Stimulated activated CD4-positive, alpha-beta T cell treated with anti-CD3 and anti-CD28 coated beads, Interleukin-4, amount 100 ng/mL, for 48 hours (primary cell): ENCODE data around the gene SUSD3.

Source experiments
- DNase-seq, 2 donors: peaks; one replicate each; pipeline ENCODE4 v3.0.0-alpha.2; 2020; ENCODE audit warnings: low read depth in 2 of 2

Gene SUSD3

GRCh38 chr9:93030642-93031628, 27.6 kb upstream of the SUSD3 start:
- DNase-seq, result no peak

GRCh38 chr9:93031629-93032430, 26.7 kb upstream of the SUSD3 start:
- DNase-seq, result no peak

DNA sequence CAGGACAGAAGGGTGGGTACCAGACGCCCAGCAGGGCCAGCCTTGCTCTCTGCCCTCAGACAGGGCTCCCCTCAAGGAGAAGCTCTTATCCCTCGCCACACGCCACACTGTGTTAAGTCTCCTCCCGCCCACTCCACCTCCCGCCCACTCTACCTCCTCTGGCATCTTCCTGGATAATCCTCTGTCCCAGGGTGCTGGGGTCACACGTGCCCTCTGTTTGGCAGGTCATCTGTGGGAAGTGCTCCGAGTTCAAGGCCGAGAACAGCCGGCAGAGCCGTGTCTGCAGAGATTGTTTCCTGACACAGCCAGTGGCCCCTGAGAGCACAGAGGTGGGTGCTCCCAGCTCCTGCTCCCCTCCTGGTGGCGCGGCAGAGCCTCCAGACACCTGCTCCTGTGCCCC, 26.0 kb upstream of the SUSD3 start:
- no peak for DNase-seq

- DNase-seq, result no peak
Measured at GRCh38 chr9:93033531-93033930, 25.0 kb upstream of the SUSD3 start.

- DNase-seq, result no peak
Measured at GRCh38 chr9:93035106-93035660, 23.3 kb upstream of the SUSD3 start.

- no peak for DNase-seq
Measured at GRCh38 chr9:93035821-93036351, 22.6 kb upstream of the SUSD3 start.

- no peak for DNase-seq
Measured at GRCh38 chr9:93036887-93037475, 21.5 kb upstream of the SUSD3 start.

DNA sequence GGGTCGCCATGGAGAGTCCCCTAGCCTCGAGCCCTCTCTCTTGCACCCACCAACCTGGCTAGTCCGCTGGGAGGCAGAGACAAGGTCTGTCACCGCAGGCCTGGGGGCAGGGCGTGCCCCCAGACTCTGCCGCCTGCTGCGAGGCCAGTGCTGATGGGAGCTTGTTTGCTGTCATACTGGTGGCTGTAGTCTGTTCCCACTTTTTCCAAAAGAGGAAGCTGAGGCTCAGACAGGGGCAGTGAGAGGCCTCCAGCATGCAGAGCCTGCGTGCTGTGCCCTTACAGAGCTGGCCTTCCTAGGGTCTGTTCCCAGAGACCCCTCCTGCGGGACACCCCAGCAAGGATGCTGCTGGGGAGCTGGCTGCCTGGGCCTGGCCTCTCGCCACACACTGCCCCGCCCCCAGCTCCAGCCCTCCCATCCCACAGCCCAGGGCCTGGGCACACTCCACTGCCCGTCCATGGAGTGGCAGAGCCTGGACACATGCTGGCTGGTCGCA, 21.0 kb upstream of the SUSD3 start:
- DNase-seq, result no peak

DNA sequence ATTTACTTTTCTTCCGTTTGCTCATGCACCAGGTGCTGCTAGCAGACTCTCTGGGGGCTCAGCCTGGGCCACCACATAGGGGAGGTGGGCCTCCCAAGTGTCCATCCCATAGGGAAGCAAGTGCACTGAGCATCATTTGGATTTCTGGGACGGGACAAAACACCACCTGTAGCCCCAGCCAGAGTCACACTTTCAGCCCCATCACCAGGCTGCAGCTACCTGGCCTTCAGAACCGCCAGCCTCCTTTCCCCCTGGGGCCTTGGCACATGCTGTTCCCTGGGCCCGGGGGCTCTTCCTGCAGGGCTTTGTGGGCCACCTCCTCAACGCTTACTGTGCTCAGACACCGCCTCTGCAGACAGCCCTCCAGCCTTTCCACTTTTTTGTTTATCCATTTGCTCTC, 19.6 kb upstream of the SUSD3 start:
- no peak for DNase-seq

GRCh38 chr9:93039456-93039855, 19.0 kb upstream of the SUSD3 start:
- DNase-seq, result no peak

DNA sequence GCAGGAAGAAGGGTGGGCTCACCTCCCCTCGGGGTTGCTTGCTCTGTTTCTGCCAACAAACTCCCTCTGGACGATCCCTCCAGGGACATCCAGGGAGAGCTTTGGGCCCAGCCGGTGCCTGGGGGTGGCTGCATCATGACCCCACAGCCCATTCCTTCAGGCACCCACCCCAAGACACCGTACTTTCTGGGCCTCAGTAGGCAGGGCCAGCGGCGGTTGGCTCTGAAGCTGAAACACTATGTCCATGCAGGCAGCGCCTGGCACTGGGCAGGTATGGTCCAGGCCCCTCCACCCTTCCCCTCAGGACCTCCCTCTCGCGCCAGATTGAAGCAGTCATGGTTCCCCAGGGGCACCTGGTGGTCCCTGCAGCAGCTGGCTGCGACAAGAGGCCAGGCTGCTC, 18.5 kb upstream of the SUSD3 start:
- no peak for DNase-seq

GRCh38 chr9:93040409-93040808, 18.1 kb upstream of the SUSD3 start:
- no peak for DNase-seq

GRCh38 chr9:93041108-93041802, 17.2 kb upstream of the SUSD3 start:
- DNase-seq, result no peak

- no peak for DNase-seq
Measured at GRCh38 chr9:93043122-93043521, 15.4 kb upstream of the SUSD3 start.

- no peak for DNase-seq
Measured at GRCh38 chr9:93045521-93045920, 13.0 kb upstream of the SUSD3 start.

DNA sequence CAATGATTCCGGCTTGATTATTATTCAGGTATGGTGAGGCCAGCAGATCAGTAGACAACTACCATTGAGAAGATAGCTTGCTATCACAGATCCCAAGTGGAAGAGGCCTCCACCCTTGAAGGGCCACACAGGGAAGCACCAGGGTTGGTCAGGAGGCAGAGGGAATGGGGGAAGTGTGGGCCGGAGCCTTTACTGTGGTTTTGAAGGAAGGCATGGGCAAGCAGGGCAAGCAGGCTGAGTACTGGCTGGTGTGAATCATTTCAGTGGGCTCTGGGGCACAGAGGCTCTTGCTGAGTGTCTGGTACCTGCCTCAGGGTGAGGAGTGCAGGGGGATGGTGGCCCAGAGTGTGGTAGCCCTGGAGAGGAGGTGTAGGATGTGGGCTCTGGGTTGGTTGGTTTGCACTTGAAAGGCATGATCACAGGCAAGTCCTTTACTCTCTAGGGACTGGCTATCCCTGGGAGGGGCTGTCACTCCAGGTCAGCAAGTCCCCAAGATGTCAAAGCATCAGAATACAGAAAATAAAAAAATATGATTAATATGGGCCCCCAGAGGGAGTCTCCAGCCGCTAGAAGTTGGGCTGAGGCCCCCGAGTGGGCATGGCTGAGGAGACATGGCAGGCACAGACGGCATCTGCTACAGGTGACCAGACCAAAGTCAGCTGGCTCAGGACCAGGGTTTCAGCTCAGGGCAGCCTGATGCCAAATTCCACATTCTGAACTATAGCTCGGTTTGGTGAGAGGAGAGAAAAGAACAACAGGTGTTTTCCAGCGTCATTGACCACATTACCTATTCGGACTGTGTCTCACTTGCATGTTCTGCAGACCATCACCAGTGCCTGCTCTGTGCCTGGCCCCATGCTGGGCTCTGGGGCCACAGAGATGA, 9.7 kb upstream of the SUSD3 start:
- DNase-seq, result no peak

DNA sequence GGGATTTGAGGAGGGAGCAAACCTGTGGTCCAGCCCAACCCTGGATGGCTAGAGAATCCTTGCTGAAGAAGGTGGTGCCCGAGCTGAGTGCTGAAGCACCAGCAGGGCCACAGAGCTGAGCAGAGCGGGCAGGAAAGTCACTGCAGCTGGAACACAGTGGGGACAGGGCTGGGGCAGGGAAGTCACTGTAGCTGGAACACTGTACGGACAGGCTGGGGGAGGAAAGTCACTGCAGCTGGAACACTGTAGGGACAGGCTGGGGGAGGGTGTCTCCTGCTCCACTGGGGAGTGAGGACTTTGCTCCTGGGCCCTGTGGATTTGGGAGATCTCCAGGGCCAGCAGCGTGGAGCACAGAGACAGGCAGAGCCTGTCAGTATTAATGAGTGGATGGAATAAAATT, 9.0 kb upstream of the SUSD3 start:
- no peak for DNase-seq

DNA sequence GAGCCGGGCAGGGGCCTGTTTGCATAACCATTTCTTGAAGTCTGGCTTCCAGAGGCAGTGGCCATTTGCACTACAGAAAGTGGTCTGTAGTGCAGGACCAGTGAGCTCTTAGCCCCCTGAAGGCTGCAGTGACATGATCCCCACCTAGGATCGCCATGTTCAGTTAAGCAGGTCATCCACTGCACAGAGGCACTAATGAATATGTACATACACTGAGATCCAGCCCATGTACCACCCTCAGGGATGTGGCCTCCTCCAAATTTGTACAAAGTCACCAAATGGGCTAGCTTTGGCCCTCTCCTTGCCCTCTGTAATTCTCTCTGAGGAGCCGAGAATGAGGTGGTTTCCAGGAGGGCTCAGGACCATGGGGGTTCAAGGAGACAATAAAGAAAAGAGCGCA, 8.3 kb upstream of the SUSD3 start:
- DNase-seq, result no peak

DNA sequence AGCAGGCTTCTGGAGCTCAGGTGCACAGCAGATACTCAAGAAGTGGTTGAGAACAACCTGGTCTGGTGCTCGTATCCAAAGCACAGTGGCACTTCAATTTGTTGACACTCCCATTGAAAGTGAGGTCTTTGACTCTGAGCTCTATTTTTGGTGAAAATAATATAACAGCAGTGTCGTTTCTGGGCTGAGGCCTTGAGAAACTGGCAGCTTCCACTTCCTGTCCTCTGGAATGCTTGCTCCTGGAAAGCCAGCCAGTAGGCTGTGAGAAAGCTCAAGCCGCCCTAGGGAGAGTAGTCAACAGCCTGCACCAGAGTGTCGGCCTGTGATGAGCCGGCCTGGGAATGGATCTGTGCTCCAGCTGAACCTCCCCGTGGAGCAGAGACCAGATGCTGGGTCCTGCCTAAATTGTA, 6.8 kb upstream of the SUSD3 start:
- DNase-seq, result no peak
